Activated CD4-positive, alpha-beta T cell treated with anti-CD3 and anti-CD28 coated beads for 36 hours (primary cell): ENCODE results near the gene ALPK1. TPM values are rescaled to one million over a fixed set of nuclear protein-coding genes. Genes with fewer than 3 reads are reported as not detected.

Experiments
- ATAC-seq: fragments of 200-7000 bp; cut with Tn5 transposase; one replicate; pipeline ENCODE4 v1.10.0; 2021; ENCODE audit warnings: mild to moderate bottlenecking, moderate library complexity
- CTCF ChIA-PET: fragments of 350-600 bp; sonication (Branson Sonifier 250); formaldehyde crosslinking; loops from one replicate; lab custom pipeline; 2021; ENCODE audit warnings: antibody characterized with exemption; lab: Charles Lee
- POLR2A ChIA-PET: fragments of 350-600 bp; sonication (Branson Sonifier 250); formaldehyde crosslinking; loops from one replicate; lab custom pipeline; 2021; ENCODE audit warnings: antibody characterized with exemption, inconsistent platforms; lab: Charles Lee
- DNase-seq: peaks from one replicate; pipeline ENCODE4 v3.0.0-alpha.2; 2020
- H3K27ac Mint-ChIP-seq: one replicate; pipeline ENCODE4 v1.8.0; 2021; ENCODE audit warnings: mixed read lengths
- H3K27me3 Mint-ChIP-seq: one replicate; pipeline ENCODE4 v1.8.0; 2021; ENCODE audit warnings: mixed read lengths
- H3K36me3 Mint-ChIP-seq: one replicate; pipeline ENCODE4 v1.8.0; 2021; ENCODE audit warnings: low read depth, mixed read lengths
- H3K4me1 Mint-ChIP-seq: one replicate; pipeline ENCODE4 v1.8.0; 2021; ENCODE audit warnings: mixed read lengths
- H3K4me3 Mint-ChIP-seq: one replicate; pipeline ENCODE4 v1.8.0; 2021; ENCODE audit warnings: mild to moderate bottlenecking, moderate library complexity, mixed read lengths
- H3K9me3 Mint-ChIP-seq: one replicate; pipeline ENCODE4 v1.8.0; 2021; ENCODE audit warnings: low read depth, mixed read lengths
- intact Hi-C, 2 experiments: fragments of 100-400 bp; cut with DNase I in 1 of 2; cut with micrococcal nuclease in 1 of 2; formaldehyde crosslinking; loops; one replicate each; pipeline versions ENCODE4 v1.14.2 to v1.15.1; 2022 to 2024; cut with DNase I, micrococcal nuclease
- total RNA-seq, 2 experiments: library from RNA; stranded (reverse); gene quantifications; one replicate each; pipeline ENCODE4 v1.2.3, GENCODE V29; 2021

The ALPK1 gene
- total RNA-seq, 2 experiments from 2014 or later, result 23.2 to 24.3 TPM

DNA sequence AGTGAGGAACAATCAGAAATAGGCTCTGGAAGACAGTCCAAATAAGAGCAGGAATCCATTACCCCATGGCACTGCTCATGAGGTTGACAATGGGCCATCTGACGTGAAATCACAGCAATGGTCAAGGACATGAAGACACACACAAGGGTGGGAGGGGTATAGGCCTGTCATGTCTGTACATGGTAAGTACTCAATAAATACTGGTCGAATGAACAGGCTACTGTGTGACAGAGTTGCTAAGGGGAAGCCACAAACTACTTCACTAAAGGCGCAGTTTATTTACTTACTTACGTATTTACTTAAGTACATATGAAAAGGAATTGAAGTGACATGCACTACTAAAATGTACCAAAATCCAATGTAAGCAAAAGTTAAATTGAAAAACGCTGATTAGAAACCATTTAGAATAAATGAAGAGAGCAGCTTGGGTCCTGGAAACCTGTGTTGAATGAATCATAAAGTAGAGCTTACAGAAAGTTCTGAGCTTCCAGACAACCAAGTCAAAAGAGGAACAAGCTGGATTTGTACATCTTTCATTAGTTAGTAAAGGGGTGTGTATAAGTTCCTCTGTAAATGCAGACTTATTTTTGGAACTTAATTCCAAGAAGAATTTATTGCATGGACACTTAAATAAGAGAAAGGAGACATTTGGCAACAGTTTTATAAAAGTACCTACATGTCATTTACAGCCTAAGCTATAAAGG is 32.7 kb downstream of the ALPK1 start:
- Mint-ChIP-seq H3K4me1 (peaks cover 4% of the 10 kb centered on the region), H3K9me3 (no peaks in the 10 kb centered on the region), H3K4me3 (no peak overlapping the region), H3K27me3 (no peaks in the 10 kb centered on the region), H3K36me3 (no peaks in the 10 kb centered on the region), H3K27ac (no peak overlapping the region)
- CTCF ChIA-PET, result interaction anchor here (0.6 to 5.7 kb wide), 3 partner anchors 107 to 436 kb away, joined by 3 to 34 read pairs (median 3); no protein-coding TSS in a partner anchor
- ATAC-seq (no peak), DNase-seq (no peak)
- POLR2A ChIA-PET, result no interaction called here
- intact Hi-C loops, result loop anchor here (5.0 to 10.0 kb wide), 4 partner anchors 272 to 437 kb away; no protein-coding TSS in a partner anchor

- H3K9me3 Mint-ChIP-seq, result no peaks in the 10 kb centered on the region
- no peak overlapping the region for H3K4me3 Mint-ChIP-seq
- H3K27me3 Mint-ChIP-seq, result no peaks in the 10 kb centered on the region
- no peak overlapping the region for H3K27ac Mint-ChIP-seq
- ChIA-PET POLR2A (no interaction called here), CTCF (interaction anchor here (1.1 to 5.7 kb wide), 3 partner anchors 10 to 435 kb away, joined by 3 to 34 read pairs (median 5); no protein-coding TSS in a partner anchor)
- intact Hi-C loops, result no loop called here
- H3K36me3 Mint-ChIP-seq, result peaks cover 2% of the 10 kb centered on the region
- DNase-seq (no peak), ATAC-seq (no peak)
- H3K4me1 Mint-ChIP-seq, result peaks cover 4% of the 10 kb centered on the region
Measured at GRCh38 chr4:112330921-112331320, 33.8 kb downstream of the ALPK1 start.

GRCh38 chr4:112332398-112332797 is 35.2 kb downstream of the ALPK1 start:
- CTCF ChIA-PET, result interaction anchor here (1.0 to 1.3 kb wide), 2 partner anchors 13 to 65 kb away, joined by 3 read pairs; no protein-coding TSS in a partner anchor
- Mint-ChIP-seq H3K27ac (no peak overlapping the region), H3K4me3 (no peak overlapping the region), H3K9me3 (no peaks in the 10 kb centered on the region), H3K36me3 (peaks cover 2% of the 10 kb centered on the region), H3K4me1 (peaks cover 4% of the 10 kb centered on the region), H3K27me3 (no peaks in the 10 kb centered on the region)
- POLR2A ChIA-PET, result interaction anchor here (0.6 kb wide), 1 partner anchor 58 kb away, joined by 8 read pairs; no protein-coding TSS in a partner anchor
- intact Hi-C loops, result no loop called here
- DNase-seq, result no peak
- ATAC-seq, result no peak

DNA sequence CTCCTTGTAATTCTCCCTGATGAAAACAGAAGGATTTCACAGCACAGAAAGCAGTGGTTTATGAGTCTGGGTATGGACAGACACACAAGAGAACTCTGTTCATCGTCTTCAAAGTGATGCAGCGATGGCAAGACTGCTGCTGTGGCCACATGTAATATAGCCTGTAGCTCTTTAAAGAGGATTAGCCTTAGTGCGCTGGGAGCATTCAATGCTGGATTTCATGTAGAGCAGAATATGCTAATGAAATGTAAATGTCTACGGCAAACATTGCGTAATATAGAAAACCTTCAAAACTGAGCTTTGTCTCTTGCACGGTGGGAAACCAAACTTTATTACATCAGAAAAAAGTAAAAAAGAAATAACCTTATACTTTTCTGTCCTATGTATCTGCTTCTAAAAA is 42.9 kb downstream of the ALPK1 start:
- Mint-ChIP-seq H3K27ac (no peak overlapping the region), H3K27me3 (no peaks in the 10 kb centered on the region)
- CTCF ChIA-PET, result interaction anchor here (1.2 to 1.3 kb wide), 2 partner anchors 15 to 18 kb away, joined by 4 to 5 read pairs; no protein-coding TSS in a partner anchor

GRCh38 chr4:112341033-112341432 is 43.9 kb downstream of the ALPK1 start:
- ATAC-seq (no peak), DNase-seq (no peak)
- ChIA-PET CTCF (interaction anchor here (1.3 kb wide), 1 partner anchor 19 kb away, joined by 5 read pairs; no protein-coding TSS in a partner anchor), POLR2A (no interaction called here)
- Mint-ChIP-seq H3K4me1 (no peaks in the 10 kb centered on the region), H3K4me3 (no peak overlapping the region), H3K9me3 (no peaks in the 10 kb centered on the region), H3K36me3 (no peaks in the 10 kb centered on the region), H3K27ac (no peak overlapping the region), H3K27me3 (no peaks in the 10 kb centered on the region)
- intact Hi-C loops, result no loop called here

More for the DNA sequence above, 42.9 kb downstream of the ALPK1 start:
- H3K4me3 Mint-ChIP-seq, result no peak overlapping the region
- DNase-seq (no peak), ATAC-seq (no peak)
- intact Hi-C loops, result no loop called here
- no peaks in the 10 kb centered on the region for H3K4me1 Mint-ChIP-seq
- no peaks in the 10 kb centered on the region for H3K9me3 Mint-ChIP-seq
- H3K36me3 Mint-ChIP-seq, result peaks cover 2% of the 10 kb centered on the region
- POLR2A ChIA-PET, result no interaction called here

- DNase-seq (no peak), ATAC-seq (no peak)
- CTCF ChIA-PET, result no interaction called here
- no peak overlapping the region for H3K27ac Mint-ChIP-seq
- H3K27me3 Mint-ChIP-seq, result no peaks in the 10 kb centered on the region
- POLR2A ChIA-PET, result no interaction called here
- no peaks in the 10 kb centered on the region for H3K4me1 Mint-ChIP-seq
- H3K36me3 Mint-ChIP-seq, result no peaks in the 10 kb centered on the region
- H3K9me3 Mint-ChIP-seq, result no peaks in the 10 kb centered on the region
- intact Hi-C loops, result no loop called here
- H3K4me3 Mint-ChIP-seq, result no peak overlapping the region
Measured at GRCh38 chr4:112343330-112344080, 46.3 kb downstream of the ALPK1 start.

- ATAC-seq (no peak), DNase-seq (no peak)
- POLR2A ChIA-PET, result no interaction called here
Measured at GRCh38 chr4:112348488-112349158, 51.5 kb downstream of the ALPK1 start.

DNA sequence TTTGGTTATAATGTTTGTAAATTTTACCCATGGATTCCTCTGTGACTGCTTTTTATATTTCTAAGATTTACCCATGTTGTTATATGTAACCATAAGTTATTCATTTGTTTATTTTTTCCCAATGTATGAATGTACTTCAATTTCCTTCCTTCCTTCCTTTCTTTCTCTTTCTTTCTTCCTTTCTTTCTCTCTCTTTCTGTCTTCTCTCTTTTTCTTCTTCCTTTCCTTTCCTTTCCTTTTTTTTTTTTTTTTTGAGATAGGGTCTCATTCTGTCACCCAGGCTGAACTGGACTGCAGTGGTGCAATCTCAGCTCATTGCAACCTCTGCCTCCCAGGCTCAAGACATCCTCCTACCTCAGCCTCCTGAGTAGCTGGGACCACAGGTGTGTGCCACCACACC is 55.6 kb downstream of the ALPK1 start:
- ATAC-seq (no peak), DNase-seq (no peak)
- H3K9me3 Mint-ChIP-seq, result no peaks in the 10 kb centered on the region
- H3K4me3 Mint-ChIP-seq, result no peak overlapping the region
- ChIA-PET POLR2A (no interaction called here), CTCF (no interaction called here)
- intact Hi-C loops, result no loop called here
- no peaks in the 10 kb centered on the region for H3K4me1 Mint-ChIP-seq
- peaks cover 12% of the 10 kb centered on the region for H3K36me3 Mint-ChIP-seq
- no peaks in the 10 kb centered on the region for H3K27me3 Mint-ChIP-seq
- H3K27ac Mint-ChIP-seq, result no peak overlapping the region

More at GRCh38 chr4:112348488-112349158, 51.5 kb downstream of the ALPK1 start:
- intact Hi-C loops, result no loop called here
- H3K27me3 Mint-ChIP-seq, result no peaks in the 10 kb centered on the region
- no peaks in the 10 kb centered on the region for H3K9me3 Mint-ChIP-seq
- no peaks in the 10 kb centered on the region for H3K4me1 Mint-ChIP-seq
- H3K27ac Mint-ChIP-seq, result no peak overlapping the region
- H3K4me3 Mint-ChIP-seq, result no peak overlapping the region
- H3K36me3 Mint-ChIP-seq, result no peaks in the 10 kb centered on the region
- CTCF ChIA-PET, result interaction anchor here (0.6 kb wide), 1 partner anchor 47 kb away, joined by 4 read pairs; no protein-coding TSS in a partner anchor

DNA sequence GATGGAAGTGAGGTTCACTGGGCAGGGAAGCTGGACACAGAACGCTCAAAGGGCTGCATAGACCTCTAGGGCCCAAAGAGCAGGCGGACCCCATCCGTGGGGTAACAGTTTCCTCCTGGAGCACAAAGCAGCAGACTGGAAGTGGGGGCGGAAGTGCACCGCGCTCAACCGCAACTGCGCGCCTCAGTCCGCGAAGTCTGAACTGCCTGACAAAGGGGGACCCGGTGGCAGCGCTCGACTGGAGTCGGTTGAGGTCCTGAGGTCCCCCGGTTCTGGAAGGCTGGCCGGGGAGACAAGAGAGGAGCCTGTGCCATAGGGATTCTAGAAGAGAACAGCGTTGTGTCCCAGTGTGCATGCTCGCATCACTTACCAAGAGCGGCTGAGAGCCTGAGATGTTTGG is 58.5 kb downstream of the ALPK1 start:
- Mint-ChIP-seq H3K4me1 (no peaks in the 10 kb centered on the region), H3K4me3 (no peak overlapping the region), H3K27ac (no peak overlapping the region), H3K9me3 (no peaks in the 10 kb centered on the region), H3K36me3 (peaks cover 13% of the 10 kb centered on the region), H3K27me3 (no peaks in the 10 kb centered on the region)
- ChIA-PET CTCF (no interaction called here), POLR2A (no interaction called here)
- DNase-seq (no peak), ATAC-seq (no peak)
- intact Hi-C loops, result no loop called here

- ATAC-seq (no peak), DNase-seq (no peak)
- Mint-ChIP-seq H3K9me3 (peaks cover 2% of the 10 kb centered on the region), H3K27ac (no peak overlapping the region), H3K4me1 (no peaks in the 10 kb centered on the region), H3K36me3 (peaks cover 27% of the 10 kb centered on the region), H3K27me3 (no peaks in the 10 kb centered on the region), H3K4me3 (no peak overlapping the region)
- ChIA-PET POLR2A (no interaction called here), CTCF (no interaction called here)
- intact Hi-C loops, result no loop called here
Measured at GRCh38 chr4:112357453-112357852, 60.3 kb downstream of the ALPK1 start.

DNA sequence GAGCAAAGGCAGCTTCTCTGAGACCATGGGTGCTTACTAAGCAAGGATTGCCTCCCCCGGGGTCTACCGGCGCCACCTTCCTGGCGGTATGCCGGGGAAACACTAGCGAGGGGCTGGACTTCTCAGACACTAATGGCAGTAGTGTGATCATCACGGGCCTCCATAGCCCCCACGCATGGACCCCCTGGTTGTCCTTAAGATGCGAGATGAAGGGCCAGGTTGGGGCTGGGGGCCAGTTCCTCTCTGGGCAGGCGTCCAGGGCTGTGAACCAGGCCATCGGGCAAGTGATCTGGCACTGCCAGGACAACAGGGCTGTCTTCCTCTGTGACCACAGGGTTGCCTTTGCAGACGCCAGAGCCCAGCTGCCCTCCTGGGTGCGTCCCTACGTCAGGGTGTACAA is 60.7 kb downstream of the ALPK1 start:
- no peak for ATAC-seq
- CTCF ChIA-PET, result no interaction called here

More for the DNA sequence above, 60.7 kb downstream of the ALPK1 start:
- Mint-ChIP-seq H3K9me3 (peaks cover 3% of the 10 kb centered on the region), H3K27me3 (no peaks in the 10 kb centered on the region), H3K4me3 (no peak overlapping the region), H3K36me3 (peaks cover 29% of the 10 kb centered on the region), H3K4me1 (no peaks in the 10 kb centered on the region), H3K27ac (no peak overlapping the region)
- POLR2A ChIA-PET, result no interaction called here
- DNase-seq, result no peak
- intact Hi-C loops, result no loop called here
